ENCODE results near the gene KDM7A.

- TF ChIP-seq CBX2 (IDR thresholded peaks at IDR 0.05; ENCODE audit: borderline replicate concordance, low read depth): no peak
- TF ChIP-seq FOXS1 (CRISPR knock-in tag; IDR thresholded peaks at IDR 0.05): no peak
These were observed 21.4 kb downstream of the KDM7A start for GRCh38 chr7:140155428-140155827.

Measured in A549 (cell line).